NCI-H2171 treated with DMSO at 0.1 percent for 48 hours (cell line): ENCODE data around the gene ARHGAP35.
A peak's percentile ranks its signal among the peaks of the same experiment; 100 is the strongest.
"Not testable (repeated sequence)": the region's sequence is repeated elsewhere in the genome, so short reads cannot be mapped to it uniquely, and the experiment has no call there.

Source experiments
- DNase-seq: peaks from one replicate; lab custom pipeline; 2025; lab: John Stamatoyannopoulos, UW

Gene ARHGAP35

DNA sequence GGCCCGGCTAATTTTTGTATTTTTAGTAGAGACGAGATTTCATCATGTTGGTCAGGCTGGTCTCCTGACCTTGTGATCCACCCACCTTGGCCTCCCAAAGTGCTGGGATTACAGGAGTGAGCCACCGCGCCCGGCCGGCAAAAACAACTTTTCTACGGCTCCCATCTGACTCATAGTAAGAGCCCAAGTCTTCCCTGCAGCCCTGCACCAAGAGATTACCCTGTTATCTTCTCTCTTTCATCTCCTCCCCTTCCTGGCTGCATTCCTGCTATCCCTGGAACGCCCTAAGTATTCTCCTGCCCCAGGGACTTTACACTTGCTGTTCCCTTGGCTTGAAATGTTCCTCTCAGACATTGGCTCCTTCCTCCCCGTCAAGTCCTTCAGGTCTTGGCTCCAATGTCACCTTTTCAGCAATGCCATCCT is 16.7 kb upstream of the ARHGAP35 start:
- DNase-seq: no peak

DNA sequence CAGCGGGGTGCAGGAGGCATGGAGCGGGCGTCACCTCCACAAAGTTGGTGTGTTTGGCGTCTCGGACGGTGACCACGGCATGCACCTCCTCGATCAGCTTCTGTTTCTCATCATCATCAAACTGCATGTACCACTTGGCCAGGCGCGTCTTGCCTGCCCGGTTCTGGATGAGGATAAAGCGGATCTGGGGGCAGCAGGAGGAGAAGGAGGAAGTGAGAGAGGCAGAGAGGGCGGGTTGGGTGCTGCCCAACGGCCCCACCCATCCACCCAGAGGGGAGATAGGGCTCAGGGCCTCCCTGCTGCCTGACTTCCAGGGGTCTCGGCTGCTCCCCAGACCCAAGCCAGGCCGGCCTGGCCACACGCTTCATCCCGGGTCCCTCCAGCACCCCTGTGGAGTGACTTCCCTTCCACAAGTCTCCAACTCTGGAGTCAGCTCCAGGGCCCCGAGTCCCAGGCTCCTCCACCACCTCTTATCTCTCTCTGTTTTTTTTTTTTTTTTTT is 14.8 kb upstream of the ARHGAP35 start:
- DNase-seq: no peak

DNA sequence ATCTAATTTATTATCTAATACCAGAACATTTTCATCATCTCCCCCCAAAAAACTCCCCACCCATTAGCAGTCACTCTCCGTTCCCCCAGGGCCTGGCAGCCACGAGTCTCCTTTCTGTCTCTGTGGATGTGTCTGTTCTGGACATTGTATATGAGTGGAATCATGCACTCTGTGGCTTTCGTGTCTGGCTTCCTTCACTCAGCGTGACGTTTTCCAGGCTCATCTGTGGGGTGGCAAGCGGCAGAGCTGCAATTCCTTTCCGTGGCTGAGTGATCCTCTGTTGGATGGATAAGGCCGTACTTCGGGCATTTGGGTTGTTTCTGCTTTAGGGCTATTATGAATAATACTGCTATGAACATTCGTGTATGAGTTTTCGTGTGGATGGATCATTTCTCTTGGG is 13.3 kb upstream of the ARHGAP35 start:
- DNase-seq: no peak

DNA sequence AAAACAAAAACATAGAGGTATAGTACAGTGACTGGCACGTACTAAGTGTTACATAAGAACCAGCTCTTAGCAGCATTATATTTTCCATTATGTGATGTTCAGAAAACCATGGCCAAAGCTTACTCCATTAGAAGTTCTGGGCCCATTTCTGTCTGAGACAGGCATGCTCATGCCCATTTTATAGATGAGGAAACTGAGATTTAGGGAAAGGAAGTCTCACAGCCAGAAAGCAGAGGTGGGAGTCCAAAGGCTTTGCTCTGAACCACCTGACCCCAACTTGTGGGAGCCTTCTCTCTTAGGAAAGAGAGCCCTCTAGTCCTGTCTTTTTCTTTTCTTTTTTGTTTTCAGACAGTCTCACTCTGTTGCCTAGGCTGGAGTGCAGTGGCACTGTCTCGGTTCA is 12.4 kb upstream of the ARHGAP35 start:
- no peak for DNase-seq

DNA sequence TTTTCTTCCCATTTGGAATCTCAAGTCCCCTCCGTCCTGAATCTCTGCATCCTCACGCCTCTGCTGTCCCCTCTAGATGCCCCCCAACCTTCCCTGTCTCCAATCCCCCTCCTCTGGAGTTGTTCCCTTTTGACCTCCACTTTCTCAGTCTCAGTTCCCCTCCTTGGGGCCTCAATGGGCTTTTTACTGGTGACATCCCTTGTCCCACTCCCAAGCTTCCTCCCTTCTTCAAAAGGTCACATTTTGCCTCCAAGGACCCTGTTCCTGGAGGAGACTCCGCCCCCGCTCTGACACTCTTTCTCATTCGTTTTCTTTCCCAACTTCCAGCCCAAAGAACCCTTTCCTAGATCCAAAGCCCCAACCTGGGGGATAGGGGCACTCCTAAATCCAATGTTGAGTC is 11.2 kb upstream of the ARHGAP35 start:
- DNase-seq: no peak

DNA sequence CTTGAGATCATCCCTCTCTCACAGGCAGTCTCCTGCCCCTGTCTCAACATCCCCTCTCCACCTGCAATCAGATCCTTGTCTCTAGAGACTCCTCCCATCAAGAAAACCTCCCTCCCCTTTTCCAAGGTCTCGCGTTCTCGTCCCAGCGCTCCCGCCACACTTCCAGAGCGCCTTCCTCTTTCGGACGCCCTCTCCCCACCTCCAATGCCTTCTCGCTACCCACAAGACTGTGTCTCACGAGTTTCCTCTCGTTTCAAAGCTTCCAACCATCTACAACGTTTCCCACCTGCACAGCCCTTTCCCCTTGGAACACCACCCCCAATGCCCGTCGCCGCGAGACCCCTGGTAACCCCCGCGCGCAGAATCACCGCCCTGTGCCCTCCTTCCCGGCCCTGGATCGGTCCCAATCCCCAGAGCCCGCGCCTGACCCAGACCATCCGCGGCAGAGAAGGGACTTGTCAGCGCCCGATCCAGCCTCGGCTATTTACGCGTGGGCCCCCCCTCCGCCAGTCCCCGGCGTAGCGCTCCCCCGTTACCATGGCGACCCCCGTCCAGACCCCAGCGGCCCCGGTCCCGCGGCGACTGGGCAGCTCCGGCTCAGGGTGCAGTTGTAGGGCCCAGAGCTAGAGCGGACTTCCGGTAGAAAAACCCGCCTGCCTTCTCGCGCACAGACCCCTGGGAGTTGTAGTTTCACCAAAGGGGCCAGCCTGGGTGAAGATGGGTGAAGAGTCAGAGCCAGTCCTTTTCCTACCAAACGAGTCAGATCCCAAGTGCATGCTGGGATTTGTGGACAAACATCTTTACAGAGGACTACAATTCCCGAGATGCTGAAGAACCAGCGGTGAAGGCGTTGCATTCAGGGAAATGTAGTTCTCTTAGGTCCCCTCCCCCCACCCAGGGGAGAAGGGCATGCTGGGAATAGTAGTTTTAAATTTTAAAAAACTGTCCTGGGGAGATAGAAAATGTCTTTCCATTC is 10.3 kb upstream of the ARHGAP35 start, which contains the start of gene AP2S1:
TSS of gene AP2S1 (minus strand) at position 619 of the 976 bp plus-strand sequence. CDS start at position 539, 80 bp downstream.
- peak; percentile 100 for DNase-seq

DNA sequence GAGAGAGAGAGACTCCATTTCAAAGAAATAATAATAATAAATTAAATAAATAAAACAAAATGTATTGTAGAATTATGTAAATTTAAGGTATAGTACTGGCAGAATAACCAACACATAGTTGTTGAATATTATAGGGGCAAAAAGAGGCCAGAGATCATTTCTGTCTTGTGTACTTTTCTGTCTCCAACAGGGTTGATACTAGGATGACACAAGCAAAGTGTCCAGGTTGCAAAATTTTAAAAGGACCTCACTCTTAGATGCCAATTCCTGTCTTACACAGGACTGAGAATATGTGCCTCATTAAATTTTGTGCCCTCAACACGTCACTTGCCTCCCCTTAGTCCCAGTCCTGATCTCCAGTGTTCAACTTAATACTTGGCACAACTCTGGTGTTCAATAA is 8.0 kb upstream of the ARHGAP35 start:
- DNase-seq: no peak

DNA sequence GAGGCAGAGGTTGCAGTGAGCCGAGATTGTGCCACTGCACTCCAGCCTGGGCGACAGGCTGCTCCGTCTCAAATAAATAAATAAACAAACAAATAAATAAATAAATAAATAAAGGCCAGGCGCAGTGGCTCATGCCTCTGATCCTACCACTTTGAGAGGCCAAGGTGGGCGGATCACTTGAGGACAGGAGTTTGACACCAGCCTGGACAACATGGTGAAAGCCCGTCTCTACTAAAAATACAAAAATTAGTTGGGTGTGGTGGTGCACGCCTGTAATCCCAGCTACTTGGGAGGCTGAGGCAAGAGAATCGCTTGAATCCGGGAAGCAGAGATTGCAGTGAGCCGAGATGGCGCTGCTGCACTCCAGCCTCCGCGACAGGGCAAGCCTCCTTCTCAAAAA is 6.1 kb upstream of the ARHGAP35 start:
- not testable (repeated sequence) for DNase-seq

DNA sequence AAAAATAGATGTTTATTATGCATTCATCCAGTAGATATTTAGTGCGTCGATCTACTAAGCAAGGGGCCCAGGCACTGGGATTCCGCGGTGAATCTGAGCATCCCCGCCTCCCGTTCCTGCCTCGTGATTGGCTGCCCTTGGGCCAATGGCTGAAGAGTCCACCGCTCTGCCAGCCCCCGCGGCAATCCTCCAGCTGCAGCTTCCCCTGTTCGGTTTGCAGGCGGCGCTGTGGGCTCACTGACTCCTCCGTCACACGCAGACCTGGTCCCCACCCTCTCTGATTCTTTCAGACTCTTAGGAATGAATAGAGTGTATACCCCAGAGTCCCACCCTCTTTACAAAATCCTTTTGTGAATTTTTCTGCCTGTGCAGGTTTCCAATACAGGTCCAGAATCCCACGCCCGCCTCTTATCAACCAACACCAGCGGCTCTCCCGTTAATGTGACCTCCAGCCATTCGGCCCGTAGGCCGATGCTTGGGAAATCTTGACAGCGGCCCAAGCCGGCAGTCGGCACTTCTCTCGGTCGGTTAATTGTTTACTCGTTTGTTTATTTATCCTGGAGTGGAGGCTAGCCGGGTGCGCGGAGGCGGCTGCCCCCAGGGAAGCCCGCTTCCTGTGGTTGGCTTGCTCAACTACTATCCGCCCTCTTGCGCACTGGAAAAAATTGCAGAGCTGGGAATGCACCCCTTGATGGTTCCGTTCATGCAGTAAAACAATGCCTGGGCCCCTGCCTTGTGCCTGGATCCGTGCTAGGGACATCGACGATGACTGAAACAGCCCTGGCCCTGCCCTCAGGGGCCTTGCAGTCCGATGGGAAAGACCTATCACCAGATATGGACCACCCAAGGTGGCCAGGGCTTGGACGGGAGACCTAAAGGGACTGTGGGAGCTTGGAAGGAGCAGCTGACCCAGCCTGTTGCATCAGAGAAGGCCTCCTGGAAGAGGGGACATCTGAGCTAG is 4.5 kb upstream of the ARHGAP35 start:
- no peak for DNase-seq

DNA sequence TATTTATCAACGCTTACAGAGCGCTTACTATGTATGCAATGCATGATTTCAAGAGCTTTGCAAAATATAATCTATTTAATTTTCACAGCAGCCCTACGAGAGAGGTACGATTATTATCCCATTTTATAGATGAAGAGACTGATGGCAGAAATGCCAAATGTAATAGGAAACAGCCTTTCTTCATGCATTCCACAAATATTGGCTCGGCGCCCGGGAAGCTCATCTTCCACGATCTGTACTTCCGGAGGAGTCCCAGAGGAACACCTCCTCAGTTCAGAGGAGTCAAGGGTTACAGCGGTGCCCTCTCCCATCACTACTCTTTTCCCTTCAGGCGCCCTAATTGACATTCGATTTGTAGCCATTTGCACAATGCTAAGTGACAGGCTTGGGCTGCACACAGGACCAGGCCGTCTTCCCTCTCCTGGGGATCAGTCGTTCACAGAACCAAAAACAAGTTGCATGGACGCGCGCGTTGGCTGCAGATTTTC is 1.1 kb upstream of the ARHGAP35 start:
- DNase-seq: peak; percentile 98

DNA sequence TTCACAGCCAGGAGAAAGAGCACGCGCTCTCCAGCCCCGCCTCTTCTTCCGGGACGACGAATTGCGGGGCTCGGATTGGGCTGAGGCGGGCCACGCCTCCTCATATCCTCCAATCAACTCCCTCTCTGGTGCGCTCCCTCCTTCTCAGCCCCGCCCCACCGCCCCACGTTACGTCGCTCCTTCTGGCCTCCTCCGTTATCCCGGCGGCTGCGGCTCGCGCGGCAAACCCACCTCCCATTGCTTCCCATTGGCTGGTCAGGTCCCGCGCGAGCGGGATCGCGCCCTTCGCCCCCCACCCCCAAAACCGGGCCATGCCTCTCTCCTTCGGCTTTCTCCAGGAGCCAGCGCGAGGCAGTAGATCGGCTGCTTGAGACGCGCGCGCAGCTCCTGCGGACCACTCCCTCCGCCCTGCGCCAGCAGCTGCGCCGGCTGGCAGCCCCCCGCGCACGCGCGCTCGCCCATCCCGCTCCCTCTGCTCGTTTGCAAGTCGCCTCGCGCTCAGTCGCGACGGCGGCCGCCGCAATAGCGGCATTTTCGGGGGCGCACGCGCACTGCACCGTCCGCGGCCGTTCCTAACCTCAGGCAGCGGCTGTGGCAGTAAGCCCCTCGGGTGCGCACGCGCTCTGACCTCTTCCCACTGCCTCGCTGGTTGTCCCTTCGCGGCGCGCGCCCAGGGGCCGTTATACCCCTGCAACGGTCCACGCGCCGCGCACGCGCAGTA is 512 bp upstream of the ARHGAP35 start:
- peak; percentile 98 for DNase-seq

DNA sequence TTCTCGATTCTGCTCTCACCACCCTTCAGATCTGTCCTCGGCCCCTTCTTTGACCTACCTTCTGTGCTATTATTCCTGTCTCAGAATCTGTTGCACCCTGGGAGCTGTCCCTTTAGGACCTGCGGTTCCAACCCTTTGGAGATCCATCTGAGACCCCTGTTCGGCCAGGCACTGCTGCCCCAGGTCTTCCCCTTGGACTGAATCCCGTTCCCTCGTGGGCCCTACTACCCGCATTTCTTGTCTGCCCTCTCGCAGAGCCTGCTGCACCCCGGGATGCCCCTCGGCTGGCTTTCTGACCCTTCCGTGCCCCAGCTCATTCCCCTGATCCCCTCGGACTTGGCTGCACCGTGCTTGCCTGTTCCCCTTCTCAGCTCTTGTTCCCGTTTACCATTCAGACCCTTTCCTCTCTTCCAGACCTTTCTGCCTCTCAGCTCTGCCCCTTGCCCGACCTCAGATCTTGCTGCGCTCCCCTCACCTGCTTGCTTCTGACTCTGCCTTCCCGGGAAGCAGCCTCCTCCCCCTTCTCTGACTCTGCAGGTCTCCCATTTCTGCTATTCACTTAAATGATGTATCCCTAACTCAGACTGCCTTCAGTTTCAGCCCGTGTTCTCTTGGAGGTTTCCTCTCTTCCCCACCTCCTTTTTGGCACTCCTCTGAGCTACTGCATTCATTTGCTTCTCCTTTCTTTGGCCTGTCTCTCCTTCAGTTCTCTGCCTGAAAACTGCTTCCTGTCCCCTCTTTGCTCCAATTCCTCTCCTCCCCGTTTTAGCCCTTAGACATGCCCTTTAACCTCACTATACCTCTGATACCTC is 1.1 kb downstream of the ARHGAP35 start:
- DNase-seq: peak; percentile 47

DNA sequence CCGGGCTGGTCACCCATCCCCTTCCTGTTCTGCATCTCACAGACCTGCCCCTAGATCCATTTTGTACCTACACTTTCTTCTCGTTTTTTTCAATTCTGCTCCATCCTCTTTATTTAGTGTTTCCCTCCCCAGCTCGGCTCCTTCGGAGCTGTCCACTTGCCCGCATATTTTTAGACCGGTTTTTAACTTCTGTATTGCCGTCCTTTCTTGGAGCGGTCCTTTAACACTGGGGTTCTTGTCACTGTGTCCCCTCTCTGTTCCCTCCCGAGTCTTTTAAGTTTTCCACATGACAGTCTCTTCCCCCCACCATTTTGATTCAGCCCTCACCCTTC is 1.7 kb downstream of the ARHGAP35 start:
- DNase-seq: no peak

DNA sequence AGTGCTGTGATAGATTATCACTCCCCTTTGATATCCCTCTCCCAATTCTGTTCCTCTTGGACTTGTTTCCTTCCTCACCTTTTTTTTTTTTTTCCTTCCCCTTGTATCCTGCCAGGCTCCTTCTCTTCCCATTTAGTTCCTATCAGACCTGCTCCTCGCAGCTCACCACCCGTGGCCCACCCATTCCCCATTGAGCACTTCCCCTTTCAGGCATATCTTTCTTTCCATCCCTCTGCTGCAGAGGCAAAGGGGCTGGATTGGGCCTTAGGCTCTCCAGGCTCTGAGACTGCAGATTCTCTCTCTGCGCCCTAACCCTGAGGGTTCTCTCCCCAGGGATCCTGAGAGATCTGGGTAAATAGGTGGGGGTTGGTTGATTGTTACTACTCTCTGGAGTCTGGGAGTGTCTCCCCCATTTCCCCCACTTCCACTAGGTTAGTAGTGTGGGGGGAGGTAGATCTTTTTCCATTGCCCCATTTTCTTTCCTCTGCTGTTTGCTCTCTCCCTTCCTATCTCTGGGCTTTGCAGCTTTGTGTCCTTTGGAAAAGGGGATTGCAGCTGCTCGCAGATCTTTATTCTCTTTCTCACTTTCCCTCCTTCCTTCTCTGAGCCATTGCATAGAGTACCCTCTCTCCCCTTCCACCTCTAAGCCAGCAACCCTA is 2.3 kb downstream of the ARHGAP35 start:
- no peak for DNase-seq

DNA sequence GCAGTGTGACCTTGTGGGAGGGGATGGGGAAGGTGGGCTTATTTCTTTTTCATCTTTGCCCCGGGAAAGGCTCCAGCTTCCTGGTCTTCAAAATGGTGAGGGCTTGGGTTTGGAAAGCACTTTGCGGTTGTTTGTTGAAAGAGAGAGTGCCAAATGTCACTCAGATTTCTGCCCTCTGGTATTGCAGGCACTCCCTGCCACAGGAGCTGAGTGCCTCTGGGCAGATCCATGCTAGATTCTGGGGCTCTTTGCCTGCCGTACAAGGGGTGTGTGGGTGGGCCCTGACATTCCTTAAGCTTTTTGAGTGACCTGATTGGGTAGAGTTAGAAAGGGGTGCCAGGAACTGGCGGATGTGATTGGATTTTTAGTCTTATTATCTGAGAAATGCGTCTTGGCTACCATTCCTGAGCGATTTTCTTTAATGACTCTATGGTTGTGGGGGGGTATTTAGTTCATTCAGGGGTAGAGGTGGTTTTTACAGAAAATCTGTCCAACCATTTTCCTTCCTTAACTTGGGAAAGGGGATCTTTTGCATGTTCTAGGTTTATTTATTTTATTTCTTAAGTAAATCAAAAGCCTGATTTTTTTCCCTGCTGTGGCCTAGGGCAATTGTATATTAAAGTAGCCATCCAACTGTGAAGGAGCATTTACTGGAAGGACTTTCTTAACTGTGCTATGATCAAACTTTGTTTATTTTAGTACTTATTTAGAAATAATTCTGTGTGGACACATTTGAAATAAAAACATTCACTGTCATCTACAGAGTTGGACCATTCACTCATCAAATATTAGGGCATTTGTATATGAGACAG is 3.2 kb downstream of the ARHGAP35 start:
- DNase-seq: no peak

DNA sequence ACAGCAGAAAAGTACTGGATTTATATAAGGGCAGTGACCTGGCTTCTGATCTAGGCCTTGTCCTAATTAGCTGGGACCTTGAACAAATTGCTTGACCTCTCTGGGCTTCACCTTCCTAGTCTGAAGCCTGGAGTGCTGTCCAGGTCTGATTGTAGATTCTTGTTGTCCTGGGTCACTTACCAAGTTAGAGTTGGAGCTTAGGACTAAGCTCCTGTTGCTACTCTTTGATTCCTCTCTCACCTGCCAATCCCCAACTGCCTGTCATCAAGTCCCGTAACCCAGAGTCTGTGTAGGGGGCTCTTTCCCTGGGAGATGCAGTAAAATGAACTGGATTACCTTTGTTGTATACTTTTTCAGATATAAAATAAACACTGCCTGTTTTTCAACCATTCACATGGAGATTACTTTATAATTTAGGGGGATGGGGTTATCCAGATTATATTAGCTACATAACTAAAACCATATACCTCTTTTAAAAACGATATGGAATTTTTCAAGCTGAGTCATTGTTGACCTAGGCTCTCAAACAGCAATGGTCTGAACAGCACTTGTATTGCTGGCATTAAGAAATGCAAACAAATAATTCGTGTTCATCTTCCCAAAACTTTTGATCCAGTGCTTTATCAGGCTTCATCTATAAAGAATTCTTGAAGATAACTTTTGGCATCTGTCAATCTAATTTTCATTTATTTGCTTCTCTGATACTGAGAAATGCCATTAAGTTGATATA is 5.8 kb downstream of the ARHGAP35 start:
- DNase-seq: no peak

DNA sequence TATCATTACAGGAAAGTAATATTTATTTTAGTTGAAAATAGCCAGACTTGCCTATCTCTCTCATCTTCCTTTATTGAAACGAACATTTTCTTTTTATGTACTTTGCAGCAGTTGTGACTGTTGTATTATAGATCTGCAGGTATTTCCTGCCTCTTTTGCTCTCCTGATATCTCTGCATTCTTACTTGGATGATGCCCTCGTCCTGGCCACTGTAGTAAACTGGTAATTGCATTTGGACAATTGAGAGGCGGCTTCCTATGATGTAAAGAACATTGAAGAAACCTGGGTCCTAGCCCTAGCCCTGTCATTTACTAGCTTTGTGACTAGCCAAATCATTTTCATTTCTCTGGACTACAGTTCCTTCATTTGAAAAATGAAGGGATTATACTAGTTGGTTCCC is 6.4 kb downstream of the ARHGAP35 start:
- DNase-seq: no peak

DNA sequence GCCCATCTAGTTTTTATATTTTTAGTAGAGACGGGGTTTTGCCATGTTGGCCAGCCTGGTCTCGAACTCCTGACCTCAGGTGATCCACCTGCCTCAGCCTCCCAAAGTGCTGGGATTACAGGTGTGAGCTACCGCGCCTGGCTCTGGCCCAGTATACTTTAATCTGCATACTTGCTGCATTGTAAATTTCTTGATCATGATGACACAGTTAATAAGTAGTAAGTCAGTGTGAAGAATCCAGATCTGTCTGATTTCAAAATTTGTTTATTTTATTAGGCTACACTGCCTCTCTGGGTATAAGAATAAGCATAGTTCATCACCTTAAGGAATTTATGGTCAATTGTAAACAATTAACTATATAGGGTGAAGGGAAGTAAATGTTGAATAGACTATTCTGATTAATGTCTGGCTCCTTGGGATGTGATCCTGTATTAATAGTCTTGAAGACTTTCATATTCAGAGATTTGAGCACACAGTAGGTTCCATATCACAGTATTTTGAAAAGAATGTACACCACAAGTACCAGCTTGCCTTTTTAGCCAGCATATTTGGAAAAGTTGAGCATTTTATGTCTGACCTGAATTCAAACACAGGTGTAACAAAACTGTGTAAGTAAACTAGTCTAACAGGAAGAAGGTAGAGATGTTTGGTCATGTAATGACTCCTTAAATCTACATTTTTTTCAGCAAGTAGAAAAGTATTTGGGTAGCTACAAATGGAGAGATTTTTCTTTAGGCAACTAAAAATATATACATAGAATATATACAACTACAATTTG is 7.4 kb downstream of the ARHGAP35 start:
- no peak for DNase-seq
